HG03520 (cell line): ENCODE data around the gene DLD.
"Not testable (repeated sequence)": the region's sequence is repeated elsewhere in the genome, so short reads cannot be mapped to it uniquely, and the experiment has no call there.

Experiments used
- ATAC-seq: cut with Tn5 transposase; IDR thresholded peaks from one replicate; pipeline ENCODE4 v1.9.1; 2021; ENCODE audit warnings: mild to moderate bottlenecking, moderate library complexity; ENCODE audit not compliant: unreplicated experiment

DLD gene

DNA sequence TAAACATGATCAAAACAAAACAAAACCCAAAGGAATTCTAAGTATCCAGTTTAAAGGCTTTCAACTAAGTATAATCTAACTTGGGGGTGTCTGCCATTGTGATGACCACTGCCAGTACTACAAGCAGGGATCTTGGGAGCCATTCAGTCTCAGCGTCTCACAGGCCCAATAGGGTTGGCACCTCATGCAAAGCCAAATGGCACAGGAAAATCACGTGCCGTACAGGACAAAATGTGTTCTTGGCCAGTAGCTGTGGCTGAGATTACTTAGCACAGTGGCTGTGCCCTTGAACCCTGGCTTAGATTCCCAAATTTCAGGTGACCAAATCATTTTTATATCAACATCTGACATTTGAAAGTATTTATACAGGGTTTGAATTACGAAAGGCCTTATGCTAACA lies 50.0 kb downstream of the DLD start:
- ATAC-seq: no peak

- no peak for ATAC-seq
Observed at GRCh38 chr7:107943018-107943417, 52.0 kb downstream of the DLD start.

- ATAC-seq: no peak
Observed at GRCh38 chr7:107944411-107945169, 53.6 kb downstream of the DLD start.

- no peak for ATAC-seq
Observed at GRCh38 chr7:107945332-107945731, 54.3 kb downstream of the DLD start.

GRCh38 chr7:107946451-107946850 lies 55.5 kb downstream of the DLD start:
- no peak for ATAC-seq

DNA sequence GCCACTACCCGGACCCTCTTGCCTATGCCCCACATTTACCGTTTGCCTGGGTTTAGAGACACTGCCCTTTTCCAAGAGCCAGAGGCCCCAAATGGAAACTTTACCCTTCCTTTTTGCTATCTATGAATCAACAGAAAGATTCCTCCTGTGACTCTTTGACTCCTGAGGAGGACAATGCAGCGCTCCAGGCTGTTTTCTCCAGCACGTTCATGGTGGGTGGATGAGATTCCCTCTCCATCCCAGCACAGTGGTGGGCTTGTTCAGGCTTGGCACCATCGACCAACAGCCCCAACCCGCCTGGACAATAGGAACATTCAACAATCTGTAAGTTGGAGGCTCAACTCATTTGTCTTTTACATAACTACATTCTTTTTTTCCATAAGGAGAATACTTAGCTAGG lies 55.9 kb downstream of the DLD start:
- ATAC-seq: no peak

GRCh38 chr7:107948645-107949442 lies 57.9 kb downstream of the DLD start:
- no peak for ATAC-seq

DNA sequence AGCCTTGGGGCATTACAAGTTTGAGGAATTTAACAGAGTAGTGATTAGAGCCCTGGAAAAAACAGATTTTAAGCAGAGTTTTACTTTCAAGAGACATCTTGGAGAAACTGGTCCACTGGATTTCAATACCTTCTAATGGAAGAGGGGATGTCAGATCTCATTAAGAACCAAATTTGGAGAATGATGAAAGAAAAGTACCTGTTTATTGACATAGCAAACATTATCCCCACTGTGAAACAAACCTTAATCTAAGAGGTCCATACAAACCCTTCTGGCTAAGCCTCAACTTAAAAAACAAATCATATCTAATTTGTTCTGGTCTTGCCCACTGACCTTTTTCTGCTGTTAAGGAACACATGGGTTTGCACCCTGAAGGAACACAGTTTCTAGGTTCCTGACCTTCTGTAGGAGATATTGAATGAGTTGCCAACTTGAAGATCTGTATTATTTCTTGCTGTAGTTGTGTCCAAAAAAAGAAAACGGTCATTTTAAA lies 58.5 kb downstream of the DLD start:
- no peak for ATAC-seq

GRCh38 chr7:107951172-107951787 lies 60.3 kb downstream of the DLD start:
- ATAC-seq: no peak

DNA sequence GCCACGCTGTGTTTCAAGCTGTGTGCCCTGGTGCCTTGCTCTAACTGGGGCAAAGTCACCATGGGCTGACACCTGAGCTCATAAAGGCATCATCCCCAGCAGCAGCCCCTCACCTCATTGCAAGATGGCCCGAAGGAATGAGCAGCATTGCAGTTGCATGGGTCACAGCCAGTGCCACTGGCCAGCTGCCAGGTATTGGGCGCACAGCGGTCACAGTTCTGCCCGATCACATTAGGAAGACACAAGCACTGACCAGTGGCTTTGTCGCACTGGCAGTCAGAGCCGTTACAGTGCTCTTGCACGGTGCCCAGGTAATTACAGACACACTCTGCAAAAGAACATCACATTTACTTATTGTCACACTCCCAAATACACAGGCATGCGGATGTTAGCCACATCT lies 60.9 kb downstream of the DLD start:
- ATAC-seq: no peak

DNA sequence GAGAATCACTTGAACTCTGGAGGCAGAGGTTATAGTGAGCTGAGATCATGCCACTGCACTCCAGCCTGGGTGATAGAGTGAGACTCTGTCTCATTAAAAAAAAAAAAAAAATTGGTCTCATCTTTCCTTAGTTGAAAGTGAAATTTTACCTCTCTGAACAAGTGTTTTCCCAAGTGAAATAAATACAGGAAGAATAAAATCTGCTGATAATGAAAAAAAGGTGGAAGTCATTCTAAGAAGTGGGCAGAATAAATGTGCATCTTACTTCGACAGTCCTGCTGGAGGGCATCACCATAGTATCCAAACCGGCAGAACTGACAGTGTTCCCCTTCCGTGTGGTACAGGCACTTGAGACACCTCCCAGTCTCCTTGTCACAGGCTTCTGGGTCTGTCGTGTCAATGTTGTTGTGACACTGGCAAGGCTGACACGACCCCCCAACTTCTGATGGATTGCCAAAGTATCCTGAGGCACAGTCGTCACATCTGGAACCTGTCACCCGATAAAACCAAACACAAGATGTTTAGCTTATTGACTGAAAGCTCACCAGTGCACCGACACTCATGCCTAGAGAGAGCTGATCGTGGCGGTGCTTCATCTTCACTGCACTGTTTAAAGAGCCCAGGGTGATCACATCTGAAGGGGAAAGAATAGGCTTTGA lies 62.4 kb downstream of the DLD start:
- no peak for ATAC-seq

DNA sequence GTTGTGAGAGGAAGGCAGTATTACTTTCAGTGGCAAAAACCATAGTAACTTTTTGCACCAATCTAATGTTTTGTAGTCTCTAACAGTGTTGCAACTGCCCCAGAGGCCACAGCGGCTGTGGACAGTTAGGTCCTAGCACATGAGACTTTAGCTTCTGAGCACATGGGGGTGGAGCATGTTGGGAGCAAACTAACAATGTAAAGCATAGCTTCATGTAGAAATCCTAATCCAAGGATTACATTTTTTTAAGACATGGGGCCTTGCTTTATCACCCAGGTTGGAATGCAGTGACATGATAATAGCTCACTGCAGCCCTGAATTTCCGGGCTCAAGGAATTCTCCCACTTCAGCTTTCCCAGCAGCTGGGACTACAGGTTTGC lies 62.9 kb downstream of the DLD start:
- ATAC-seq: no peak

GRCh38 chr7:107955394-107955793 lies 64.4 kb downstream of the DLD start:
- no peak for ATAC-seq

GRCh38 chr7:107956950-107957349 lies 66.0 kb downstream of the DLD start:
- ATAC-seq: not testable (repeated sequence)

DNA sequence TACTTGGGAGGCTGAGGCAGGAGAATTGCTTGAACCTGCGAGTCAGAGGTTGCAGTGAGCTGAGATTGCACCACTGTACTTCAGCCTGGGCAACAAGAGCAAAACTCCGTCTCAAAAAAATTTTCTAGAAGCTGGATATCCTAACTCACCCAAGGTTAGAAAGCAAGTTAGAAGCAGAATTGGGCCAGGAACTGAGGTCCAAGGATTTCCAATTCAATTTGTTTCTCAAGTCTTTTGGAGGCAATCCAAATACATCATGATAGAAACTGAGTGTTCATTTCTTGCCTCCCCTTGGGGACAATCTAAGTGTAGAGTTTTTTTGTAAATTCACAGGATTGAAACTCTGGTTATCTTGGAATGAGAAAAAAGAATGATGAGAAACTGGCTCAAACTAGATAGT lies 66.5 kb downstream of the DLD start:
- no peak for ATAC-seq

DNA sequence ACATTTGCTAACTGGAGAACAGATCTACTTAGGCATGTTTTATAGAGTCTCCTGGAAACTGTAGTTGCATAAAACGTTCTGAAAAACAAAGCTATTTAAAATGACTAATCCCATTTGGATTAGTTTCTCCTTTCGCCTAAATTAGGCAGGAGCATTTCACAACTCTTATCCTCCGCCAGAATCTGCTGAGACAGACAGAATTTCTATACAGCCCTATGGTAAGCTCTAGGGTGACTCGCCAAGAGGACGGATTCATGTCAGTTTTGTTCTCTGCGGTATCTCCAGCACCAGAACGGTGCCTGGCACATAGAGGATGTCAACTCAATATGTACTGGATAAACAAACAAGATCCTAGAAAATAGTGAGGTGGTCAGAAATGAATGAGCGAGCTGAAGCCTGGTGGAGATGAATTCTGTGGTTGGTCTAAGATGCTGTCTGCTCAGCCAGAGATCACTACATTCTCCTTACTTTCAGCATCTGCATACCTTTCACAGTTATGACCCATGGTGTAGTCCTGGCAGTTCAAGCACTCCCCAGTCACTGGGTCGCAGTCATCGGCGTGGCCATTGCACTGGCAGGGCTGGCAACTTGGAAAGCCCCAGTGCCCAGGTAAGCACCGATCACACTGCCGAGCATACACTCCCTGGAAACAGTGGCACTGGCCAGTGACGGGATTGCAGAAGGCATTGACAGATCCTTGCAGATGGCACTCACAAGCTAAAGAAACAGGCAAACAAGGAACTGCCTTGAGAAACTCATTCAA lies 68.0 kb downstream of the DLD start:
- ATAC-seq: no peak

DNA sequence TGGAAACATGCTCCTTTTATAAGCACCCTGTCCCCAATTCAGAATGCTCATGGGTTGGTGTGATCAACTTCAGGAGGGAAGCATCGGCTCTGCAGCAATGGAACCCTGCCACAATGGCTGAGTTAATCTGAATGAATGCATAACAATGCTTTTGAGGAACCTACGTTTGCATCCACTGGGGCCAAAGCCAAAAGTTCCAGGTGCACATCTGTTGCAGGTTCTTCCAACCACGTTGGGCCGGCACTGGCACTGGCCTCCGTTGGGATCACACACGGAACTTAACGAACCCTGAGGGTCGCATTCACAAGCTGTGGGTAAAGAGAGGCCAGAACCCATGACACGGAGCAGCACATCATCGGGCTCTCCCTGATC lies 68.5 kb downstream of the DLD start:
- ATAC-seq: no peak

DNA sequence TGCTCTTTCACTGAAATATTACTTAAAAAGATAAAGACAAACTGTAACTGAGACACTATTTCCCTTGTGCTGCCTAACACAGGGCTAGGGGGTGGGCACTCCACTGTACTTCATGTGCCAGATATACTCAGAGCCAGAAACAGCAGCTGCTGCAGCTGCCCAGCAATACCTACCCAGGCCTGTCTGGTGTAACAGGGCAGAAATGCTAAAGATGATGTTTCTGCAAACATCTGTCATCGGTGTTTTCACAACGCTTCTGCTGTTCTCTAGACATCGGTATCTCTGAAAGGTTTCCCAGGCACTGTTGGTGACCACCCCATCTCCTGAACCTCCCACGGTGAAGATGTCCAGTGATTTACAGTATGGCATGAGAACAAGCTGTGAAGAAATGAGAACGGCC lies 69.3 kb downstream of the DLD start:
- ATAC-seq: no peak

DNA sequence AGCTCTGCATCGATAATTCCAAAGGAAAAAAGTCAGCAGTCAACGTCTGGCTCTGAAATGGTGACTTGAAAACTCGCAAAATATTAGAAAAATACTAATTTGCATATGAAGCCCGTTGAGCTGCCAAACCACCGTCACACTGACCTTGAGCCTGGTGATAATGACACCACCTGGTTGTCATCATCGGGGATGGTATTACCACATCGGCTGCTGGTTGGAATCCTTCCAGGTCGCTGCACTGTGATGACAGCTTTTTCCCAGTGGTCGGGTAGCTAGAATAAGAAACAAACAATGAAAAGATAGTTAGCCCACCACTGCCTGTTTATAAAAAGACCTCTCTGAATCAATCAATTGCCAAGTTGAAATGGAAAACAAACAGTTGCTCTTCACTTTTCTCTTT lies 70.4 kb downstream of the DLD start:
- no peak for ATAC-seq

DNA sequence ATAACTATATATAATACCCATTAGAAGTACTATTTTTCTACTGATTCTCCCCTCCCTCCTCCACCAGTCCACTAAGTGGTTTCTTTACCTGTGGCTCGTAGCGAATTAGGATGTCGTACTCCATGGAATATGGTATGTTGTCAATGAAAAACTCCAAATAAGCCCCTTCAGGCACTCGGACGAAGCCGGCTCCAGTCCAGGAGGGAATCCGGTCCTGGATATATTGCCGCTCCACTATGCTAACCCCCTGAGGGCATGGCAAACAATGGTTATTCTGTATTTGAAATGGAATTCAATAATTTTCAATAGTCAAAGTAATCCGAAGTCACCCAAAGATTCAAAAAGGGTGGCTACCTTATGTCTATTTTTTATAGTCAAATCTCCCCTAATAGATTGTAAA lies 71.8 kb downstream of the DLD start:
- ATAC-seq: no peak

DNA sequence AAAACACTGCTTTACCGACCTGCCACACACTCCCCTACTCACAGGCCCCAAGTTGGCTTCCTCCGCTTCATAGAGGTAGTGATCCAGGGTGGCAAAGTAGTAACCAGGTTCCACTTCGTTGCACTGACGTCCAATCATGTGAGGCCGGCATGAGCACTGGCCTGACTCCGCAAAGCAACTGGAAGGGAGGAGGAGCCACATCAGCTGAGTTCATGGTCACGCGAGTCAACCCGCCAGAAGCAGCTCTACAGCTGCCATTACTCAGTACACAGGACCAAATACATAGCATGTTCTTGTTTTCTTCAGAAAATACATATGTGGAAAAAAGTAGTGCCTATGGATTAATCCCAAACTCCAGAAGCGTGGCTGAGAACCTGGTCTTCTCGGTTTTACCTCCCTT lies 73.5 kb downstream of the DLD start:
- no peak for ATAC-seq
